Ishikawa (cell line): ENCODE data around the gene MIB2.

Experiments
- CEBPB ChIP-seq: IDR thresholded peaks from 2 replicates; pipeline ENCODE4 v1.6.1; 2012
- CREB1 ChIP-seq: IDR thresholded peaks from 2 replicates; pipeline ENCODE4 v1.6.1; 2012; ENCODE audit warnings: low read depth
- EGR1 ChIP-seq: IDR thresholded peaks from 2 replicates; pipeline ENCODE4 v1.6.1; 2012
- EP300 ChIP-seq: IDR thresholded peaks from 2 replicates; pipeline ENCODE4 v1.6.1; 2012; ENCODE audit warnings: borderline replicate concordance
- FOXM1 ChIP-seq: IDR thresholded peaks from 2 replicates; pipeline ENCODE4 v1.6.1; 2012; ENCODE audit warnings: low read depth, borderline replicate concordance
- MAX ChIP-seq: IDR thresholded peaks from 2 replicates; pipeline ENCODE4 v1.6.1; 2012
- NFIC ChIP-seq: IDR thresholded peaks from 2 replicates; pipeline ENCODE4 v1.6.1; 2012
- RAD21 ChIP-seq: IDR thresholded peaks from 2 replicates; pipeline ENCODE4 v1.6.1; 2012; ENCODE audit warnings: low read depth
- TAF1 ChIP-seq: IDR thresholded peaks from 2 replicates; pipeline ENCODE4 v1.6.1; 2012; ENCODE audit warnings: low read depth, mild to moderate bottlenecking
- TCF12 ChIP-seq: IDR thresholded peaks from 2 replicates; pipeline ENCODE4 v1.6.1; 2012; ENCODE audit warnings: low read depth
- TEAD4 ChIP-seq: IDR thresholded peaks from 2 replicates; pipeline ENCODE4 v1.6.1; 2012
- YY1 ChIP-seq: IDR thresholded peaks from 2 replicates; pipeline ENCODE4 v1.6.1; 2012; ENCODE audit warnings: low read depth
- ZBTB7A ChIP-seq: IDR thresholded peaks from 2 replicates; pipeline ENCODE4 v1.6.1; 2012; ENCODE audit warnings: low read depth
- TF ChIP-seq, protein P1 (sequence below): IDR thresholded peaks from 2 replicates; pipeline ENCODE4 v1.6.1; 2012
- TF ChIP-seq, protein P2 (sequence below): IDR thresholded peaks from 2 replicates; pipeline ENCODE4 v1.6.1; 2012; ENCODE audit warnings: low read depth, mild to moderate bottlenecking

The MIB2 gene

DNA sequence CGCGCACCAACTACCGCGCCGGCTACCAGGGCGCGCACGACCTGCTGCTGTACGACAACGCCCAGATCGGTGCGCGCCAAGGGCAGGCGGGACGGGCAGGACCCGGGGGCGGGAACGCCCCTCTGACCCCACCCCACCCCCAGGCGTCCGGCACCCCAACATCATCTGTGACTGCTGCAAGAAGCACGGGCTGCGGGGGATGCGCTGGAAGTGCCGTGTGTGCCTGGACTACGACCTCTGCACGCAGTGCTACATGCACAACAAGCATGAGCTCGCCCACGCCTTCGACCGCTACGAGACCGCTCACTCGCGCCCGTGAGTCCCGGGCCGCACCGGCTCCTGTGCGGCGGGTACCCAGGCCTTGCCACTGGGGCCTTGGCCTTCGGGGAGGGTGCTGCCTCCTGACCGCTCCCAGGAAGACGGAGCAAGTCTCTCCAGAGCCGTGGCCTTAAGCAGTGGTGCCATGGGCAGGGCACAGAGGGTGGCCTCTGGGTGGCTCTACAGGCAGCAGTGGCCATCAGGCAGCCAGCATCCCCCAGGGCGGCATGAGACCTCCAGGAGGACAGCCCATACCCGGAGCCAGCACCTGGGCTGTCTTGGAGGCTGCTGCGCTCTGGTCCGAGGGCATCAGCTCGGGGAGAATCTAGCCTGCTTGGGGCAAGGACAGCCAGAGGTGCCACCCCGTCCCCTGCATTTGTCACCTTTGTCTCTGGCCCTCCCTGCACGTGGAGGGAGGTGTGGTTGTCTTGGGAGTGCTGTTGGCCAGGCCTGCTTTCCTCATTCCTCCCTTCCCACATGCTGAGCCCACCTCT is 8.5 kb downstream of the MIB2 start:
- TF ChIP-seq MAX, result peak; percentile 38; the same call in 1 of the 2 replicates
- TF ChIP-seq, protein P1, sequence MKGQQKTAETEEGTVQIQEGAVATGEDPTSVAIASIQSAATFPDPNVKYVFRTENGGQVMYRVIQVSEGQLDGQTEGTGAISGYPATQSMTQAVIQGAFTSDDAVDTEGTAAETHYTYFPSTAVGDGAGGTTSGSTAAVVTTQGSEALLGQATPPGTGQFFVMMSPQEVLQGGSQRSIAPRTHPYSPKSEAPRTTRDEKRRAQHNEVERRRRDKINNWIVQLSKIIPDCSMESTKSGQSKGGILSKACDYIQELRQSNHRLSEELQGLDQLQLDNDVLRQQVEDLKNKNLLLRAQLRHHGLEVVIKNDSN, result no peak

DNA sequence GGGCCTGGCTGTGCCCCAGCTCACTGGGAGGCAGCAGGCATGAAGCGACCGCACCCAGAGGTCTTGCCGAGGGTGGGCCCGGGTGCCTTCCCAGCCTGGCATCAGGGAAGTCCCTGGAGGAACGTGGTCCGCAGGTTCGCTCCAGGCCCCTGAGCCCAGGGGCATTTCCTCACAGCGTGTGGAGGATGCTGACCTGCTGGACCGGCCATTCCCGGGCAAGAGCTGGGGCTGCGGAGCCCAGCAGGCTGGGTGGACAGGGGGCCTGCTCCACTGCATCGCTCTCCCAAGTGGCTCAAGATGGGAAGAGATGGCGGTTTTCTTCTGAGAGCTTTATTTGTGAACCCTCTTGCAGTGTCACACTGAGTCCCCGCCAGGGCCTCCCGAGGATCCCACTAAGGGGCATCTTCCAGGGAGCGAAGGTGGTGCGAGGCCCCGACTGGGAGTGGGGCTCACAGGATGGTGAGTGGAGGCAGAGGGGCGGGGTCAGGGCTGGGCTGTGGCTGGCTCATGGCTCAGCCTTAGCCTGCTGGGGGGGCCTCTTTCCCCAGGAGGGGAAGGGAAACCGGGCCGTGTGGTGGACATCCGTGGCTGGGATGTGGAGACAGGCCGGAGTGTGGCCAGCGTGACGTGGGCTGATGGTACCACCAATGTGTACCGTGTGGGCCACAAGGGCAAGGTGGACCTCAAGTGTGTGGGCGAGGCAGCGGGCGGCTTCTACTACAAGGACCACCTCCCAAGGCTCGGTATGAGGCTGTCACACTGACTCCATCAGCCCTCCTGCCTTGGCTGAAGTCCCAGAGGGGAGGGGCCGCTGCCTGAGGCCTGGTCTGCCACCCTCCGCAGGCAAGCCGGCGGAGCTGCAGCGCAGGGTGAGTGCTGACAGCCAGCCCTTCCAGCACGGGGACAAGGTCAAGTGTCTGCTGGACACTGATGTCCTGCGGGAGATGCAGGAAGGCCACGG is 9.4 kb downstream of the MIB2 start:
- TF ChIP-seq TEAD4 (no peak), FOXM1 (no peak), ZBTB7A (no peak), EP300 (no peak), CREB1 (no peak), EGR1 (no peak), RAD21 (no peak), TAF1 (no peak), NFIC (peak; percentile 48; the same call in 1 of the 2 replicates), CEBPB (no peak), MAX (0 out of 2 replicates have a peak, but pooled peaks have one; percentile 1)
- TF ChIP-seq, protein P2, sequence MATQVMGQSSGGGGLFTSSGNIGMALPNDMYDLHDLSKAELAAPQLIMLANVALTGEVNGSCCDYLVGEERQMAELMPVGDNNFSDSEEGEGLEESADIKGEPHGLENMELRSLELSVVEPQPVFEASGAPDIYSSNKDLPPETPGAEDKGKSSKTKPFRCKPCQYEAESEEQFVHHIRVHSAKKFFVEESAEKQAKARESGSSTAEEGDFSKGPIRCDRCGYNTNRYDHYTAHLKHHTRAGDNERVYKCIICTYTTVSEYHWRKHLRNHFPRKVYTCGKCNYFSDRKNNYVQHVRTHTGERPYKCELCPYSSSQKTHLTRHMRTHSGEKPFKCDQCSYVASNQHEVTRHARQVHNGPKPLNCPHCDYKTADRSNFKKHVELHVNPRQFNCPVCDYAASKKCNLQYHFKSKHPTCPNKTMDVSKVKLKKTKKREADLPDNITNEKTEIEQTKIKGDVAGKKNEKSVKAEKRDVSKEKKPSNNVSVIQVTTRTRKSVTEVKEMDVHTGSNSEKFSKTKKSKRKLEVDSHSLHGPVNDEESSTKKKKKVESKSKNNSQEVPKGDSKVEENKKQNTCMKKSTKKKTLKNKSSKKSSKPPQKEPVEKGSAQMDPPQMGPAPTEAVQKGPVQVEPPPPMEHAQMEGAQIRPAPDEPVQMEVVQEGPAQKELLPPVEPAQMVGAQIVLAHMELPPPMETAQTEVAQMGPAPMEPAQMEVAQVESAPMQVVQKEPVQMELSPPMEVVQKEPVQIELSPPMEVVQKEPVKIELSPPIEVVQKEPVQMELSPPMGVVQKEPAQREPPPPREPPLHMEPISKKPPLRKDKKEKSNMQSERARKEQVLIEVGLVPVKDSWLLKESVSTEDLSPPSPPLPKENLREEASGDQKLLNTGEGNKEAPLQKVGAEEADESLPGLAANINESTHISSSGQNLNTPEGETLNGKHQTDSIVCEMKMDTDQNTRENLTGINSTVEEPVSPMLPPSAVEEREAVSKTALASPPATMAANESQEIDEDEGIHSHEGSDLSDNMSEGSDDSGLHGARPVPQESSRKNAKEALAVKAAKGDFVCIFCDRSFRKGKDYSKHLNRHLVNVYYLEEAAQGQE, result no peak

GRCh38 chr1:1625404-1625775 is 10.1 kb downstream of the MIB2 start:
- TF ChIP-seq YY1, result no peak
- TF ChIP-seq TCF12, result no peak
- no peak for TF ChIP-seq FOXM1
- TF ChIP-seq NFIC, result no peak
- TF ChIP-seq, protein P2, result no peak
- no peak for TF ChIP-seq CREB1
- TF ChIP-seq TAF1, result no peak
- TF ChIP-seq, protein P1, result no peak
- no peak for TF ChIP-seq MAX
- TF ChIP-seq TEAD4, result no peak
- TF ChIP-seq ZBTB7A, result no peak
- TF ChIP-seq EP300, result no peak
- no peak for TF ChIP-seq CEBPB
- no peak for TF ChIP-seq RAD21
- no peak for TF ChIP-seq EGR1

GRCh38 chr1:1625824-1626206 is 10.5 kb downstream of the MIB2 start:
- TF ChIP-seq CEBPB, result no peak

DNA sequence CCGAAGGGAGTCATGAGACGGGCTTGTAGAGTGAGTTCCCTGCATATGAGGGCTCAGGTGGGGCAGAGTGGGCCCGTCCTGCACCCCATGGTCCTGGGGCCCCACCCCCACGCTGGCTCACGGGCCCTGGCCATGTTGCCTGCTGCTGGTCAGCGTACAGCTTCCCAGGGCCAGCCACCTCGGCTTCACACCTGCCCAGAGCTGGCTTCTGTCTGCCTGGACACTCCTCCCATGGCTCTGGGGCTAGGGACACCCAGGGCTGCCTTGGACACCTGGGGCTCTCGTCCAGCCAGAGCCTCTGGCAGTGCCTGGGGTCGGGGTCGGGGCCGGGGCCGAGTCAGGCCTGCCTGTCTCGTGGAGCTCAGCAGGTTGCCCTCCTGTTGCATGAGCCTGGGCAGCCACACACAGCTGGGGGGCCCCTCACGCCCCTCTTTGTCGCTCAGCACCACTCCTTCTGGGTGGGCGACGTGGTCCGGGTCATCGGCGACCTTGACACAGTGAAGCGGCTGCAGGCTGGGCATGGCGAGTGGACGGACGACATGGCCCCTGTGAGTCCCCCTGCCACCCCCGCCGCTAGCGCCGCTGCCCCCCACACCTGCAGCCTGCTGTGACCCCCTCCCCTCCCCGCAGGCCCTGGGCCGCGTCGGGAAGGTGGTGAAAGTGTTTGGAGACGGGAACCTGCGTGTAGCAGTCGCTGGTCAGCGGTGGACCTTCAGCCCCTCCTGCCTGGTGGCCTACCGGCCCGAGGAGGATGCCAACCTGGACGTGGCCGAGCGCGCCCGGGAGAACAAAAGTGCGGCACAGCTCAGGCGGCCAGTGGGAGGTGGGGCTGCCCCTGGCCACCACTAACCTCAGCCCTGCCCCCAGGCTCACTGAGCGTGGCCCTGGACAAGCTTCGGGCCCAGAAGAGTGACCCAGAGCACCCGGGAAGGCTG is 11.2 kb downstream of the MIB2 start:
- TF ChIP-seq TAF1 (no peak), CREB1 (no peak), CEBPB (no peak), YY1 (no peak), EGR1 (no peak), EP300 (no peak), NFIC (no peak), FOXM1 (no peak), MAX (no peak), RAD21 (no peak), ZBTB7A (no peak), TEAD4 (no peak), TCF12 (no peak)
- TF ChIP-seq, protein P2, result no peak
- TF ChIP-seq, protein P1, result no peak
